Measurements from ENCODE around the gene RAD52.

The RAD52 gene

GRCh38 chr12:931591-931990 lies 17.9 kb downstream of the RAD52 start:
- Histone ChIP-seq H3K4me2 (ENCODE audit: low read length) (no peak overlapping the region), H3K36me3 (ENCODE audit: insufficient read depth, low read length) (peaks cover 42% of the 10 kb centered on the region), H3K9me3 (replicated peaks; ENCODE audit: low read length) (no peaks in the 10 kb centered on the region), H3K9ac (ENCODE audit: low read depth, low read length) (no peak overlapping the region), H3K4me3 (ENCODE audit: low read length) (no peak overlapping the region), H3K4me1 (ENCODE audit: control insufficient read depth, insufficient read depth, low read length) (no peaks in the 10 kb centered on the region), H3K27me3 (ENCODE audit: control insufficient read depth, insufficient read depth, low read length) (no peaks in the 10 kb centered on the region)

- H3K4me3 ChIP-seq (ENCODE audit: low read length) = no peak overlapping the region
- H3K36me3 ChIP-seq (ENCODE audit: insufficient read depth, low read length) = peaks cover 45% of the 10 kb centered on the region
- no peaks in the 10 kb centered on the region for H3K9me3 ChIP-seq (replicated peaks; ENCODE audit: low read length)
- H3K27me3 ChIP-seq (ENCODE audit: control insufficient read depth, insufficient read depth, low read length) = no peaks in the 10 kb centered on the region
- H3K4me2 ChIP-seq (ENCODE audit: low read length) = no peak overlapping the region
- no peaks in the 10 kb centered on the region for H3K4me1 ChIP-seq (ENCODE audit: control insufficient read depth, insufficient read depth, low read length)
- no peak overlapping the region for H3K9ac ChIP-seq (ENCODE audit: low read depth, low read length)
These were observed 18.4 kb downstream of the RAD52 start for GRCh38 chr12:931060-931459.

DNA sequence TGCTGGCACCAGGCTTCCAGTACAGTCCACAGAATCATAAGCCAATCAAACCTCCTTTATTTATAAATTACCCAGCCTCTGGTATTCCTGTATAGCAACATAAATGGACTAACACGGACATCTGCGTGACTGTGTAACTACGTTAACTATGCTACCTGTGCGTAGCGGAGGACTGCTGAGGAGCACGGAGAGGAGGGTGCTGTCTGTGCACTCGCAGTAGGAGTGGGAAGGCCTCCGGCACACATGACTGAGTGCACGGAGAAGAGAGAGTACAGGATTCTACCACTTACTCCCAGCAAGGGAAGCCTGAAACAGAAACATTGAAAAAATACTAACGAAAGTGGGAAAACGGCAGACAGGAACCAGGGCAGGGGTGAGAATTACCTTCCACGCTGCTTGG lies 22.9 kb downstream of the RAD52 start:
- H3K36me3 ChIP-seq (ENCODE audit: insufficient read depth, low read length) = peaks cover 58% of the 10 kb centered on the region

DNA sequence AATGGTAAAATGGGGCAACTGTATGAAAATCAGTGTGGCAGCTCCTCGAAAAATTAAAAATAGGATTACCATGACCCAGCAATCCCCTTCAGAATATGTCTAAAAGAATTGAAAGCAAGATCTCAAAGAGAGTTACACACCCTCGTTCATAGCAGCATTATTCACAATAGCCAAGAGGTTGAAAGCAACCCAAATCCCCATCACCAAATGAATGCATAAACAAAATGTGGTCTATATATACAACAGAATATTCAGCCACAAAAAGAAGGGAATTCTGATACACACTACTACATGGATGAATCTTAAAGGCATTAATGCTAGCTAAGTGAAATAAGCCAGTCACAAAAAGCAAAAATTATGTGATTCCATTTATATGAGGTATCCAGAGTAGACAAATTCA lies 27.2 kb downstream of the RAD52 start:
- Histone ChIP-seq H3K9me3 (replicated peaks; ENCODE audit: low read length) (no peaks in the 10 kb centered on the region), H3K4me1 (ENCODE audit: control insufficient read depth, insufficient read depth, low read length) (no peaks in the 10 kb centered on the region), H3K9ac (ENCODE audit: low read depth, low read length) (no peak overlapping the region), H3K4me2 (ENCODE audit: low read length) (no peak overlapping the region), H3K4me3 (ENCODE audit: low read length) (no peak overlapping the region), H3K36me3 (ENCODE audit: insufficient read depth, low read length) (peaks cover 47% of the 10 kb centered on the region), H3K27me3 (ENCODE audit: control insufficient read depth, insufficient read depth, low read length) (no peaks in the 10 kb centered on the region)

More for the DNA sequence above, 22.9 kb downstream of the RAD52 start:
- Histone ChIP-seq H3K4me1 (ENCODE audit: control insufficient read depth, insufficient read depth, low read length) (no peaks in the 10 kb centered on the region), H3K4me3 (ENCODE audit: low read length) (no peak overlapping the region), H3K27me3 (ENCODE audit: control insufficient read depth, insufficient read depth, low read length) (no peaks in the 10 kb centered on the region), H3K4me2 (ENCODE audit: low read length) (no peak overlapping the region), H3K9me3 (replicated peaks; ENCODE audit: low read length) (no peaks in the 10 kb centered on the region), H3K9ac (ENCODE audit: low read depth, low read length) (no peak overlapping the region)

DNA sequence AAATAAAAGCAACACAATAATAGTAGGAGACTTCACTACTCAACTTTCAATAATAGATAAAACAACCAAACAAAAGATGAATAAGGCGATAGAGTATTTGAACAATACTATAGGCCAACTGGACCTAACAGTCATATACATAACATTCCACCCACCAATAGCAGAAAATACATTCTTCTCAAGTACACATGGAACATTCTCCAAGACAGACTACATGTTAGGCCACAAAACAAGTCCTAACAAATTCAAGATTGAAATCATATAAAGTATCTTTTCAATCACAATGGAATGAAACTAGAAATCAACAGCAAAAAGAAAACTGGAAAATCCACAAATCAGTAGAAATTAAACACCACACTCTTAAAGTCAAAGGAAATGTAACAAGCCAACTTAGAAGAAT lies 28.8 kb downstream of the RAD52 start:
- Histone ChIP-seq H3K4me1 (ENCODE audit: control insufficient read depth, insufficient read depth, low read length) (no peaks in the 10 kb centered on the region), H3K36me3 (ENCODE audit: insufficient read depth, low read length) (peaks cover 49% of the 10 kb centered on the region)

GRCh38 chr12:916712-917445 lies 32.6 kb downstream of the RAD52 start:
- no peaks in the 10 kb centered on the region for H3K9me3 ChIP-seq (replicated peaks; ENCODE audit: low read length)
- H3K4me3 ChIP-seq (ENCODE audit: low read length) = no peak overlapping the region
- no peak overlapping the region for H3K4me2 ChIP-seq (ENCODE audit: low read length)
- H3K27me3 ChIP-seq (ENCODE audit: control insufficient read depth, insufficient read depth, low read length) = no peaks in the 10 kb centered on the region
- H3K9ac ChIP-seq (ENCODE audit: low read depth, low read length) = no peak overlapping the region
- peaks cover 65% of the 10 kb centered on the region for H3K36me3 ChIP-seq (ENCODE audit: insufficient read depth, low read length)
- H3K4me1 ChIP-seq (ENCODE audit: control insufficient read depth, insufficient read depth, low read length) = peaks cover 12% of the 10 kb centered on the region

More for the DNA sequence above, 28.8 kb downstream of the RAD52 start:
- Histone ChIP-seq H3K9me3 (replicated peaks; ENCODE audit: low read length) (no peaks in the 10 kb centered on the region), H3K4me2 (ENCODE audit: low read length) (no peak overlapping the region), H3K4me3 (ENCODE audit: low read length) (no peak overlapping the region), H3K27me3 (ENCODE audit: control insufficient read depth, insufficient read depth, low read length) (no peaks in the 10 kb centered on the region), H3K9ac (ENCODE audit: low read depth, low read length) (no peak overlapping the region)

DNA sequence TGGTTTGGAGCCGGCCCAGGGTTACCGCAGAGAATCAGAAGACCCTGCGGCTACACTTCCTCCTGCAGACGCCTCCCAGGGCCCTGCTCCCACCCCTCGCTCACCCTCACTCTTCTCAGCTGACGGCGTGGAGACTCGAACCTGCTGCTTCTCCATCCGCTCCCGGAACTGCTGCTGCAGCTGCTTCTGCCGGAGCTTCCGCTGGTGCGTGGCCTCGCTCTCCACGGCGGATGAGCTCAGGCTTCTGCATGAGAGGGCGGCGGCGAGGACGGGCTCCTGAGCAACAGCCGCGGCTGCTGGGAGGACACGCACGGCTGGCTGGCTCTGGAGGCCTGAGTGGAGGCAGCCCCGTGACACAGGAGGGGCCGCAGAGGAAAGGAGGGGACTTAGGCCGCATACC lies 33.3 kb downstream of the RAD52 start:
- H3K4me3 ChIP-seq (ENCODE audit: low read length) = no peak overlapping the region
- no peak overlapping the region for H3K9ac ChIP-seq (ENCODE audit: low read depth, low read length)
- H3K36me3 ChIP-seq (ENCODE audit: insufficient read depth, low read length) = peaks cover 67% of the 10 kb centered on the region

GRCh38 chr12:915090-915489 lies 34.4 kb downstream of the RAD52 start:
- H3K27me3 ChIP-seq (ENCODE audit: control insufficient read depth, insufficient read depth, low read length) = no peaks in the 10 kb centered on the region
- H3K4me2 ChIP-seq (ENCODE audit: low read length) = no peak overlapping the region
- H3K9me3 ChIP-seq (replicated peaks; ENCODE audit: low read length) = no peaks in the 10 kb centered on the region
- H3K36me3 ChIP-seq (ENCODE audit: insufficient read depth, low read length) = peaks cover 75% of the 10 kb centered on the region
- H3K9ac ChIP-seq (ENCODE audit: low read depth, low read length) = no peak overlapping the region
- peaks cover 12% of the 10 kb centered on the region for H3K4me1 ChIP-seq (ENCODE audit: control insufficient read depth, insufficient read depth, low read length)
- no peak overlapping the region for H3K4me3 ChIP-seq (ENCODE audit: low read length)

More for the DNA sequence above, 33.3 kb downstream of the RAD52 start:
- Histone ChIP-seq H3K4me1 (ENCODE audit: control insufficient read depth, insufficient read depth, low read length) (peaks cover 12% of the 10 kb centered on the region), H3K27me3 (ENCODE audit: control insufficient read depth, insufficient read depth, low read length) (no peaks in the 10 kb centered on the region), H3K9me3 (replicated peaks; ENCODE audit: low read length) (no peaks in the 10 kb centered on the region), H3K4me2 (ENCODE audit: low read length) (no peak overlapping the region)

- H3K9me3 ChIP-seq (replicated peaks; ENCODE audit: low read length) = no peaks in the 10 kb centered on the region
- peaks cover 12% of the 10 kb centered on the region for H3K4me1 ChIP-seq (ENCODE audit: control insufficient read depth, insufficient read depth, low read length)
- no peaks in the 10 kb centered on the region for H3K27me3 ChIP-seq (ENCODE audit: control insufficient read depth, insufficient read depth, low read length)
- H3K9ac ChIP-seq (ENCODE audit: low read depth, low read length) = peak overlapping the region; percentile 37
- no peak overlapping the region for H3K4me2 ChIP-seq (ENCODE audit: low read length)
- no peak overlapping the region for H3K4me3 ChIP-seq (ENCODE audit: low read length)
- peaks cover 85% of the 10 kb centered on the region for H3K36me3 ChIP-seq (ENCODE audit: insufficient read depth, low read length)
These were observed 35.4 kb downstream of the RAD52 start for GRCh38 chr12:913919-914698.

GRCh38 chr12:912466-913235 lies 36.8 kb downstream of the RAD52 start:
- Histone ChIP-seq H3K9ac (ENCODE audit: low read depth, low read length) (no peak overlapping the region), H3K36me3 (ENCODE audit: insufficient read depth, low read length) (peaks cover 86% of the 10 kb centered on the region), H3K4me1 (ENCODE audit: control insufficient read depth, insufficient read depth, low read length) (peaks cover 12% of the 10 kb centered on the region), H3K4me3 (ENCODE audit: low read length) (no peak overlapping the region), H3K27me3 (ENCODE audit: control insufficient read depth, insufficient read depth, low read length) (no peaks in the 10 kb centered on the region), H3K9me3 (replicated peaks; ENCODE audit: low read length) (no peaks in the 10 kb centered on the region), H3K4me2 (ENCODE audit: low read length) (no peak overlapping the region)

DNA sequence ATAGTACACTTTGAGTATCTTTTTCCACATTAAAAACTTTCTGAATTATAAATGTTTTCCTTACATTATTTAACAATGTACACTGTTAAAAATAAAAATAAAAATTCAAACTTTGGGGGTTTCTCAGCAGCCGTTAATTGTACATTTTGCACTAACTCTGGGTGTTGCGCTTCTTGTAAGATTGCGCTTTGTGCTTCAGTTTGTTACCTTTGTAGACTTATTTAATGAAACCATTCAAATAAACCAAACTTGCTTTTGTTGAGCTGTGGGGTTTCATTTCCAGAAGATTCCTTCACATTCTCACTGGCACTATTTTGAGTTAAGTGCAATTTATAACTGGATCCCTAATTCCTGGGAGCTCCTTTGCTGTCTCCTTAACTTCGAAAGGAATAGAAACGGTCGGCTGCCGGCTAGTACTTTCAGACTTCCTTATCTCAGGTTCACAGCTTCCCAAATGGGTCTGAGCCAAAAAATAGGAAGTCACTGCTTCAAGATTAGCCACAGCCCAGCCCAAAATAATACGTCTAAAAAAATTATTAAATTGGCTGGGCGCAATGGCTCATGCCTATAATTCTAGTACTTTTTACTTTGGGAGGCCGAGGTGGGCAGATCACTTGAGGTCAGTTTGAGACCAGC lies 38.2 kb downstream of the RAD52 start:
- H3K36me3 ChIP-seq (ENCODE audit: insufficient read depth, low read length) = peaks cover 84% of the 10 kb centered on the region
- H3K4me3 ChIP-seq (ENCODE audit: low read length) = no peak overlapping the region
- H3K4me2 ChIP-seq (ENCODE audit: low read length) = no peak overlapping the region
- no peak overlapping the region for H3K9ac ChIP-seq (ENCODE audit: low read depth, low read length)
- H3K4me1 ChIP-seq (ENCODE audit: control insufficient read depth, insufficient read depth, low read length) = peaks cover 12% of the 10 kb centered on the region
- no peaks in the 10 kb centered on the region for H3K27me3 ChIP-seq (ENCODE audit: control insufficient read depth, insufficient read depth, low read length)
- H3K9me3 ChIP-seq (replicated peaks; ENCODE audit: low read length) = no peaks in the 10 kb centered on the region
